Measurements from ENCODE around the gene ARRDC4. TPM values are rescaled to one million over a fixed set of nuclear protein-coding genes. Genes with fewer than 3 reads are reported as not detected.

Gene ARRDC4
- polyA plus RNA-seq, 10 donors = 14.7 to 28.2 (median 19.1) TPM

DNA sequence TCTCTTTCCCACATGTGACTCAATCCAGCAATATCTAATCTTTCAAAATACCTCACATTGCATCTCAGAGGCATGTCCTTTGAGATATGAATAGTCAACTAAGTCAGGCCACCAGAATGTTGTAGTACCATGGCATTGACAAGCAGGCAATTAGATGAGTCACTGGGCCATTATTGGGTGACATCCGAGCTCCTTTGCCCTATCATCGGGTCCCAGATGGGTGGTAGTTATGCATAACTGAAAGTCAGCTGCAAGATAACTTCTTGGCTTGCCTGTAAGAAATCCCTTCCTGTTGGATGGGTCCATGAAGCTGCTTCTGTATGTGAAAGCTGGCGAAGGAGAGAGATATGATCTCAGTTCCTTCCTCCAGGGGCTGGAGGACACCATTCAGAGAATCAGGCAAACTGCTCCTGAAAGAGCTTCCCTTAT, 32.8 kb downstream of the ARRDC4 start:
- peak; percentile 21 to 48 (median 33) for DNase-seq

DNA sequence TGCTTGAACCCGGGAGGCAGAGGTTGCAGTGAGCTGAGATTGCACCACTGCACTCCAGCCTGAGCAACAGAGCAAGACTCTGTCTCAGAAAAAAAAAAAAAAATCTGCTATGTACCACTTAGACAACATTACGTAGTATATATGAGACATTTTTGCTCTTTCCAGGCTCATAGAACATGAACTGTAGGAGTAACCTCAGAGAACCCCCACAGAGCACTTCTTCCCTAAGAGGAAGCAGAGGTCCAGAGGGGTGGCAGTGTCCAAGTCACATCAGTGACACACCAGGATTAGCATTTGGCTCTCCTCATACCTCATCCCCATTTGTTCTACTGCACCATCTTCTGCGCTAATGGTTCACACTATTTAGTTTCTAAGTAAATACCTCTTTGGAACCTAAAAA, 33.7 kb downstream of the ARRDC4 start:
- no peak for DNase-seq

DNA sequence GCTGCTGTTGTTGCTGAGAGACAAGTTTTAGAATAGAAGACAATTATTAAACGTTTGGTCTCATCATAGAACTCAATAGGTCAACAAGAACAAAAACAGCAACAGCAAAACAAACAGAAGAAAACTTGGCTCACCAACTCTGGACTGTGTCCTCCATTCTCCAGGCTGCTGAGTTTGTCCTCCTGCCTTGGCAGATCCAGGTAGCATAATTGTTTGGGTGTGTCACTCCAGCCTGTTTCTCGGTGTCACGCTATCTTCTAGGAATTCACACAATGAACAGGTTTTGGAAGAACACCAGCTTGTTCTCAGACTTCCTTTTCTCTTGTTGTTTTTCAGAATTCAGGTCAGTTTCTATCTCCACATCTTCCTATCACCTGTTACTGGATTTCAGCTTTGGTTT, 34.7 kb downstream of the ARRDC4 start:
- DNase-seq = no peak

DNA sequence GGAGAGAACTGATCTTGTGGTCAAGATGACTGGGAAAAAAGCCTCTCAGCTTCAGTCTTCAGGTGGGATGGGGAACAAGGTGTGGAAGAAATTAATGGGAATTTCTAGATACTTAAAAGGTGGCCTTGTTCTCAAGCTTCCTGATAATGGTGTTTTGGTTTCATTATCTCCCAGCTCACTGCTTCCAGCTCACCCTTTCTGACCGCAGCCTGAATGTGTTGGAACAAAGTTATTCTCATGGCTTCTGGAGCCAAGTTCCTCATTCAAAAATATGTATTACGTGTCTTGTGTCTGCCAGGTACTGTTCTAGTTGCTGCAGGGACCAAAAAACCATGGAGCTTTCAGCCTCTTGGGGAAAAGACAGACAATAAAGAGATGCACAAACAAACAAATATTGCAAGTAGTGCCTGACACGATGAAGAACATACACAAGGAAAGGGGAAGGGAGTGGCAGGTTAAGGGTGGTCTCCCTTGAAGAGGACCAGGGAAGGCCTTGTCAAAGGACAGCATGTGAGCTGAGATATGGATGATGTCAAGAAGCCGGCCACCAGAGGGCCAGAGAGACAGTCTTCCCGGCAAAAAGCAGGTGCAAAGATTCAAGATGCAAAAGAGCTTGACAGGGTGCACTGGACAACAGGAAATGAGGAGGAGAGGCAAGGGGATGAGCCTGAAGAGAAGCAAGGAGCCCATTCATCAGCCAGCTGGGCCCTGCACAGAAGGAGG, 35.5 kb downstream of the ARRDC4 start:
- peak in 2 of 3 donors; percentile 15 to 22 for DNase-seq

DNA sequence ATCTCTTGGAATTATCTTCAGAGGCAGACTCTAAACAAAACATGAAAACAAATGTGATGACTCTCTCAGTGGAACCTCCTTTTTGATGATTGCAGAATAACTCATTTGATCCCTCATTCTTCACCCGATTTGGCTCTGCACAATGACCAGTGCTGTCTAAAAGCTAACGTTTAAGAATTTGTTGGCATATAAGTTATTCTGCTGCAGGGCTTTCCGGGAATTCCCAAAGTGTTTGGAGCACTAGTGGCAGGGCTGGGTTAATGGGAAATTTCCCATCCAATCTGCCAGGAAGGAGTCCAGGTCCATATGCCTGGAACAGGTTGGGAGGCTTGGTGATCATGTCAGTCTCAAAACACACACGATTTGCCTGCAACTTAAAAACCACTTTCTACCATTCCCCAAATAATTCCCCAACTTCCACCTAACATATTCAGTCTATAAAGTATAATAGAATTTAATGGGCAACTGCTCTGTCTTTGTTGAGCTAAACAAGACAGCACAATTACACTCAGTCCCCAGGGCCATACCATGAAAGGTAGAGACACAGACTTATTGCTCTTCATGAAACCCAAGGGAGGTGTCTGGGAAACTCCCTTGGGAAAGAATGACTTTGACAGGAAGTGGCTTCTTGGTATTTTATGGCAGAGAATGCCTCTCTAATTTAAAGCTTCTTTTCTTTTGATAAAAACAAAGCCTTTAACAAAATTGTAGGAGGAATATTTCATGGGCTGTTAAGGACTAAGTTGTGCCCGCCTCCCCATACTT, 38.0 kb downstream of the ARRDC4 start:
- DNase-seq = no peak

DNA sequence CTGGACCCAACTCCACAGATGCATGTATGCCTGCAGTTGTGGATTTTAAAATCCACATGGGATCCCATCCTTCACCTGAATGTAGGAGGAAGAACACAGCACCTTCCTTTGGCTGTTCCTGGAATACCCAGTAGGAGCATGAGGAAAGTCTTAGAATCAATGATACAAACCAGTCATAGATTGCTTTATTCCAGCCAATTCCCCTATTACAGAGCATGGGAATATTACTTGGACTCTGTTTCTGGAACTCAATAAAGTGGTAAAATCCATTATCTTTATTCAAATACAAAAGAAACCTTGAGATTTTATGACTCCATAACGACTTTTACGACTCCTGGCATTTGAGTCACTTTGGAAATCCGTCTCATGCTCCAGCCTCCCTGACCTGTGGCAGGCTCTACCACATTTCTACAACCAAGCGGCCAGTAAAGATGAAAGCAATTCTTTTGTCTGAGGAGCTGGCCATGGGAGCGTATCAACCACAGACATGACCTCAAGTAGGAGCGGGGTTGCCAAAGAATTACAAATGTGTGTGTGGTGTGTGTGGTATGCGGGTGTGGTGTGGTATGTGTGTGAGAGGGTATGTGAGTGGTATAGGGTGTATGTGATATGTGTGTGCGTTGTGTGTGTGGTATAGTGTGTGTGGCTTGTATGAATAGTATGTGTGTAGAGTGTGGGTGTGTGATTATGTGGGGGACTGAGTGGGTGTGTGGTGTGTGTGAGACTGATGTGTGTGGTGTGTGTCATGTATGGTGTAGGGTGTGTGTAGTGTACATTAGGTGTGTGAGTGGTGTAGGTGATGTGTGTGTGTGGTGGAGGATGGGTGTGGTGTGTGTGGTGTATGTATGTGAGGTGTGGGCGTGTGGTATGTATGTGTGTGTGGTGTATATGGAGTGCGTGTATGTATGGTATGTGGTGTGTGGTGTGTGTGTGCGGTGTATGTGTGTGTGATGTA, 40.0 kb downstream of the ARRDC4 start:
- DNase-seq = no peak

DNA sequence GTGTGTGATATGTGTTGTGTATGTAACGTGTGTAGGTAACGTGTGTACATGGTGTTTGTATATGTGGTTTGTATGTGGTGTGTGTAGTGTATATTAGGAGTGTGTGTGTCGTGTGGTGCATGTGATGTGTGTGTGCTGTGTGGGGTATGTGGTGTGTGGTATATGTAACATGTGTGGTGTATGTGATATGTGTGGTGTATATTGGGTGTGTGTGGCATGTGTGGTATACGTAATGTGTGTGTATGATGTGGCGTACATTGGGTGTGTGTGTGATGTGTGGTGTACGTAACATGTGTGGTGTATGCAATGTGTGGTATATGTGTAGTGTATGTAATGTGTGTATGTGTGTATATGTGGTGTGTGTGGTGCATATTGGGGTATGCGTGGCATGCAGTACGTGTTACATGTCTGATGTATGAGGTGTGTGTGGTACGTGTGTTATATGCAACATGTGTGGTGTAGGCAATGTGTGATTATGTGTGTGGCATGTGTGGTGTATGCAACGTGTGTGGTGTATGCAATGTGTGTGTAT, 41.2 kb downstream of the ARRDC4 start:
- DNase-seq = no peak

DNA sequence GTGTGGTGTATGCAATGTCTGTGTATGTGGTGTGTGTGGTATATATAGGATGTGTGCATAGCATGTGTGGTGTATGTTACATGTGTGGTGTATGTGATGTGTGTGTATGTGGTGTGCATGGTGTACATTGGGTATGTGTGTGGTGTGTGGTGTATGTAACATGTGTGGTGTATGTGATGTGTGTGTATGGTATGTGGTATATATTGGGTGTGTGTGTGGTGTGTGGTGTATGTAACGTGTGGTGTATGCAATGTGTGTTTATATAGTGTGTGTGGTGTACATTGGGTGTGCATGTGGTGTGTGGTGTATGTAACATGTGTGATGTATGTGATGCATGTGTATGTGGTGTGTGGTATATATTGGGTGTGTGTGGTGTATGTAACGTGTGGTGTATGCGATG, 41.9 kb downstream of the ARRDC4 start:
- DNase-seq = no peak

DNA sequence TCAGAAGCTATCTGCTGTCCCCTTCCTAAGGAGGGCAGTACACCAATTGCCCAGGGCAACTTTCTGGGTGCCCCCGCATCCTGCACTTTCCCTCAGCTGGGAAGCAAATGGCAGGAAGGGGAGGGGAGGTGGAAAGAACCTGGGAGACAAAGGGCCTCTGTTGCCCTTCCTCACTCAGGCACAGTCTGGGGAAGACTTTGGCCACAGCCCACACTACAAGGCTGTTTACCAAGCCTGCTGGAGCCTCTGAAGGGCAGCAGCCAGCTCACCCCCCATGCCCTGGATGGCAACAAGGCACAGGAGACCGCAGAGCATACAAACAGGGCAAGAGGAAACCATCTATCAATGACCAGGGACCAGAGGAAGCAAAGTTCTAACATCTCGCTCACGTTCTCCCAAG, 42.4 kb downstream of the ARRDC4 start:
- no peak for DNase-seq

DNA sequence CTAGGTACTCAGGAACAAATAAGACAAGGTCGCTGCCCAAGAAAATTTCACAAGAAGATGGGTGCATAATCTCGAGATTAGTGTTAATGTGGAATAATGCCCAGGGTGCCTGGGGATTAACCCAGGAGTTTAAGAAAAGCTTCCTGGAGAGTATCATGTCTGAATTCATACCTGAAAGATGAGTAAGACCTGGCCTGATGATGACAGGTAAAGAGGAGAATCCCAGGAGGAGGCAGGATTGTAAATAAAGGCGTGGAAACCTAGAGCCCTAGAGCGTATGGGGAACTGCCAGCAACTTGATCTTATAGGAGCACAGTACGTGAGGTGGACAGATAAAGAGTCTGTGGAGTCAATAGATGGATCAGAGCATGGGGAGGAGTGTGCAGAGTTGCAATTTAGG, 43.0 kb downstream of the ARRDC4 start:
- no peak for DNase-seq

DNA sequence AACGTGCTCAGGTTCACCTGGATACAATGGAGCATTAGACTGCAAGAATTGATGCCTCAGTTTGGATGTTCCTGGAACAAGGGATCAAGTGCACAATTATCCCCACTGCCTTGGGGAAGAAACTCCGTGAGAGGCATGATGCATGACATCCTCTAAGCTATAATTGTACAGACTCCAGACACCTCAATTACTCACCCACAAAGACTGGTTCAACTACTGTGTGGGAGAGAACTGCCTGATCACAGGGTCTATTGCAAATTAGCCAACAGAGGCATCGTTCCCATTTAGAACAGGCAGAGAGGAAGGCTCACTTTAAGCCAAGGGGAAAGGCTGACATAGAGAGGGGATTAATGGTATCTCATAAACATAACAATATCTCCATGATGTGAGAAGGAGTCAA, 43.5 kb downstream of the ARRDC4 start:
- DNase-seq = no peak

DNA sequence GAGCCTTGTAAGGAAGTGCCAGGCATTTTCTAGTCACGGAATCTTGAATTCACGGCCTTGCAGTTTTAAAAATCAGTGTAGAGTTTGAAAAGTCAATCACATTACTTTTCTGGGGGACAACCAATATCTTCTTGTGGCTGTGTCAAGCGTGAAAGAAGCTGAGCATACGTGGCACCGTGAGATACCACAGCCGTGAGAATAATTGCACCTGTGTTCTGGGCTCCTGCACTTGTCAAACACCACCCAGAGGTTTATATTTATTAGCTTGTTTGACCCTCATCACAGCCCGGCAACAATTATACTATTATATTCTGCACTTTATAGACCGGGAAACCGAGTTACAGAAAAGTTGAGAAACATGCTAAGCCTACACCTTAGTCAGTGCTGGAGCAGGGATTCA, 45.2 kb downstream of the ARRDC4 start:
- no peak for DNase-seq

DNA sequence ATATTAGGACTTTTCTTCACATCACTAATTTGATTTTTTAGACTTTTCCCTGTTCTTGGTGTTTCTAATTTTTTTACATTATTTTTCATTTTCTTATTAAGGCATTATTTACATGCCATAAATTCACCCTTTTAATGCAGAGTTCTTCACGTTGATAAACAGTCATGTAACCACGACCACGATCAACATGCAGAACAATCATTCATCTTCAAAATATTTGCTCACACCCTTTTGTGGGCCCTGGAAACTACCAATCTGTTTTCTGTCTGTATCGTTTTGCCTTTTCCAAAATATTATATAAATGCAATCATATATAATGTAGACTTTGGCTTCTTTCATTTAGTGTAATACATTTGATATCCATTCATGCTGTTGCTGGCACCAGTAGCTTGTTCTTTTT, 48.7 kb downstream of the ARRDC4 start:
- DNase-seq = no peak

DNA sequence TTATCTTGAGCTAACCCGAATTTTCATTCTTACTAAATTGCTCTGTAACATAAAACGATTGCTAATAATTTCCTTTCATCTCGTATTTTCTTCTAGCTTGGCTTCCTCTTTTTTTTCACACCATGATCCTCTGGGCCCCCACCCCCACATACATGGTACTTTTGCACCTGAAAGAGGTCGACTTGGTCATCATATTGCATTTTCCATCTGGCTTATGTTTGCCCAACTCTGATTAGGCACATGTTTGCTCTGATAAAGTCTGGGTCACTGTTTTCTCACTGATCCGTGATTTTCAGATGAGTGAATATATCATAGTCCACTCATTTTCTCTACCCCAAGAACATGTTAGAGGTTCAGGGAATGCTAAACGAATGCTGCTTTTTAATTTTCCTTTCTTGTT, 49.5 kb downstream of the ARRDC4 start:
- no peak for DNase-seq

DNA sequence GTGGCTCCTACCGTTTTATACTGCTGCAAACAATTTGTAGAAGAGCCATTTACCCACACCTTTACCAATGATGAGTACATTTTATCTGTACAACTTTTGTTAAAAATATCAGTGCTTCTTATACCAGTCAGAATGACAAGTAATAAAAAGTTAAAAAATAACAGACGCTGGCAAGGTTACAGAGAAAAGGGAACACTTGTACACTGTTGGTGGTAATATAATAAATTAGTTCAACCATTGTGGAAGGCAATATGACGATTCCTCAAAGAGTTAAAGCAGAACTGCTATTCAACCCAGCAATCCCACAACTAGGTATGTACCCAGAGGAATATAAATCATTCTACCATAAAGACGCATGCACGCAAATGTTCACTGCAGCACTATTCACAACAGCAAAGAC, 51.9 kb downstream of the ARRDC4 start:
- DNase-seq = no peak

DNA sequence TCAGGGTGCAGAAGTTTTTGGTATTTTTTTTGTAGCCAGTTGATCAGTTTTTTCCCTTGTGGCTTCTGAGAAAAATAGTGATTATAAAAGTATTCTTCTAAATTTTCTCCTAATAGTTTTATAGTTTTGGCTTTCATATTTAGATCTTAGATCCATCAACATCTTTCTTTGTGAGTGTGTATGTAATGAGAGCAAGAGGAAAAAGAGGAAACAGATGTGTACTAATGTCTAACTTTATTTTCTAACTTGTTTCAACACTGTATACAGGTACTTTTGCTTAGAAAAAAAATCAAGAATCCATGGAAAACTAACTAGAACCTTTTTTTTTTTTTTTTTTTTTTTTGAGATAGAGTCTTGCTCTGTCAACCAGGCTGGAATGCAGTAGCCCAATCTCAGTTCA, 53.1 kb downstream of the ARRDC4 start:
- DNase-seq = no peak

DNA sequence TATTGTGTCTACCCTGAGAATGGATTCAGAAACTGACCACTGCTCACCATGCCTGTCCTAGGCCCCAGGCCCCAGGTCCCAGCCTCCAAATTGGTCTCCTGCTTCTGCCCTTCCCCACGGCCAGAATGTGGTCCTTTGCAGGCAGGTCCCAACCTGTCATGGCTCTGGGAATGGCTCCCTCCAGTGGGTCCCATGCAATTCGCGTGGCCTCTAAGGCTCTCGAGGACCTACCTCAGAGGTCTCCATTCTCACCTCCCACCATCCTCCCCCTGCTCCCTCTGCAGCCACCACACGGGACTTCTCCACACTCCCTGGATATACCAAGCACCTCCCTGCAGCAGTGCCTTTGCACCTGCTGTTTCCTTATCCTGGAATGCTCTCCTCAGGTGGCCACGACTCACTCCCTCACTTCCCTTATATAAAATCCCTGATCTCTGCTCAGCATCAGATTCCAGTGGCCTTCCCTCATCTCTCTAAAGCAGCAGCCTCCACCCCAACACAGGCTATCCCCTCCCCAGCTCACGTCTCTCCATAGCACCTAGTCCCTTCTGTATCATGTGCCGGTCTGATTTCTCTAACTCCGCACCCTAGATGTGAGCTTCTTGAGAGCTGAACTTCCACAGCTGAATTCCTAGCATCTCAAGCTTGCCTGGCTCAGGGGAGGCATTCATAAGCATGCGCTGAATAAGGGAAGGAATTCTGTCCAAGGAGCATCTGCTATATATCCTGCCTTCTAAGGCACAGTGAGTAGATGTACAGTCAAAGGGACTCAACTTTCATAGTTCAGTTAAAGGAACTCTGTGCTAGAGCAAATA, 56.9 kb downstream of the ARRDC4 start:
- no peak for DNase-seq

DNA sequence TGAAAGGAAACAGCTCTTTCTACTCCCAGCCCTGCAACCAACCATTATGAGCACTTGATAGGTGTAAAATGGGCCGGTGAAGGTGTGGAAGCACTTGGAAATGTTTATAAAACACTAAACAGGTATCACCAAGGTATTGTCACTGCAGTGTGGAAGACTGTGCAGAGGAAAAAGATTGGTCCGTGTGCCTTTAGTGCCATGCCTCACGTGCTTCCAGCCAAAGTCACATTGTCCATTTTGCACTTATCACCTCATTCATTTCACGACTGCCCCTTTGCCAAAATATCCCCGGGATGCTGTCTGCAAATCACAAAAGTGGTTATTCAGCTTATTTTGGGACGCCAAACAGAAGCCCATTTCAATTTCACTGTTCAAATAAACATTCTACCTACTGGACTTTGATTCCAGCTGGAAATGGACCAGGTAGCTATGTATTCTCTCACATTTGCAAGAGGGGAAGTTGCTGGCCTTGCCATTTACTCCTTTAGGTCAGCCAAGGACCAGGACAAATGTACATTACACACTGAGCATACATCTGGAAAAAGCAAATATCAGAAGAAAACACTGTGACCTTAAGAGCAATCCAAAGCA, 58.4 kb downstream of the ARRDC4 start:
- DNase-seq = no peak
